Measurements from ENCODE around the gene TRIM2. TPM values are rescaled to one million over a fixed set of nuclear protein-coding genes. Genes with fewer than 3 reads are reported as not detected.

The TRIM2 gene
- total and polyA plus RNA-seq, 2 experiments from 2014 or later, result 32.7 to 40.4 TPM

GRCh38 chr4:153371701-153372234 is 167.5 kb downstream of the TRIM2 start:
- TF ChIP-seq CTCF (IDR thresholded peaks at IDR 0.05; ENCODE audit: low read depth, low read length), result no peak
- no peaks in the 10 kb centered on the region for H3K9me3 ChIP-seq (ENCODE audit: low read depth)

GRCh38 chr4:153372967-153373562 is 168.8 kb downstream of the TRIM2 start:
- Histone ChIP-seq H3K4me3 (no peak overlapping the region), H3K27me3 (no peaks in the 10 kb centered on the region), H3K36me3 (no peaks in the 10 kb centered on the region), H3K9me3 (ENCODE audit: low read depth) (no peaks in the 10 kb centered on the region), H3K27ac (no peak overlapping the region), H3K4me1 (ENCODE audit: low read depth) (no peaks in the 10 kb centered on the region)
- no peak for TF ChIP-seq CTCF (IDR thresholded peaks at IDR 0.05; ENCODE audit: low read depth, low read length)
- no peak for DNase-seq (ENCODE audit: low read depth in 1 of 2, low spot score in 1 of 2)

More at GRCh38 chr4:153371701-153372234, 167.5 kb downstream of the TRIM2 start:
- no peak for DNase-seq (ENCODE audit: low read depth in 1 of 2, low spot score in 1 of 2)
- Histone ChIP-seq H3K27me3 (no peaks in the 10 kb centered on the region), H3K36me3 (no peaks in the 10 kb centered on the region), H3K4me3 (no peak overlapping the region), H3K27ac (no peak overlapping the region), H3K4me1 (ENCODE audit: low read depth) (no peaks in the 10 kb centered on the region)

- Histone ChIP-seq H3K4me3 (no peak overlapping the region), H3K36me3 (no peaks in the 10 kb centered on the region), H3K9me3 (ENCODE audit: low read depth) (no peaks in the 10 kb centered on the region), H3K27me3 (no peaks in the 10 kb centered on the region), H3K27ac (no peak overlapping the region), H3K4me1 (ENCODE audit: low read depth) (no peaks in the 10 kb centered on the region)
- no peak for TF ChIP-seq CTCF (IDR thresholded peaks at IDR 0.05; ENCODE audit: low read depth, low read length)
- DNase-seq (ENCODE audit: low read depth in 1 of 2, low spot score in 1 of 2), result peak in 1 of 2 donors; percentile 14
Measured at GRCh38 chr4:153374442-153374841, 170.2 kb downstream of the TRIM2 start.

GRCh38 chr4:153375303-153375702 is 171.1 kb downstream of the TRIM2 start:
- H3K27me3 ChIP-seq, result no peaks in the 10 kb centered on the region
- H3K4me1 ChIP-seq (ENCODE audit: low read depth), result no peaks in the 10 kb centered on the region
- H3K27ac ChIP-seq, result no peak overlapping the region
- no peak for TF ChIP-seq CTCF (IDR thresholded peaks at IDR 0.05; ENCODE audit: low read depth, low read length)
- no peak overlapping the region for H3K4me3 ChIP-seq
- no peaks in the 10 kb centered on the region for H3K9me3 ChIP-seq (ENCODE audit: low read depth)
- no peaks in the 10 kb centered on the region for H3K36me3 ChIP-seq
- DNase-seq (ENCODE audit: low read depth in 1 of 2, low spot score in 1 of 2), result no peak

GRCh38 chr4:153383131-153383530 is 178.9 kb downstream of the TRIM2 start:
- no peak overlapping the region for H3K27ac ChIP-seq

More at GRCh38 chr4:153383131-153383530, 178.9 kb downstream of the TRIM2 start:
- no peaks in the 10 kb centered on the region for H3K9me3 ChIP-seq (ENCODE audit: low read depth)
- no peak for TF ChIP-seq CTCF (IDR thresholded peaks at IDR 0.05; ENCODE audit: low read depth, low read length)
- no peaks in the 10 kb centered on the region for H3K27me3 ChIP-seq
- no peak overlapping the region for H3K4me3 ChIP-seq
- DNase-seq (ENCODE audit: low read depth in 1 of 2, low spot score in 1 of 2), result peak in 1 of 2 donors; percentile 27
- H3K4me1 ChIP-seq (ENCODE audit: low read depth), result no peaks in the 10 kb centered on the region
- no peaks in the 10 kb centered on the region for H3K36me3 ChIP-seq

All from cardiac muscle cell (in vitro differentiated cells and primary cell).